Measurements from ENCODE around the gene UXS1.

UXS1 gene

GRCh38 chr2:106073678-106074406 lies 120.3 kb downstream of the UXS1 start:
- H3K4me3 ChIP-seq (ENCODE audit: low read length), result no peak overlapping the region
- TF ChIP-seq CTCF (conservative IDR thresholded peaks at IDR 0.05; ENCODE audit: low read length), result no peak
- DNase-seq (ENCODE audit: low read depth), result no peak

- TF ChIP-seq CTCF (conservative IDR thresholded peaks at IDR 0.05; ENCODE audit: low read length), result no peak
Measured at GRCh38 chr2:106070181-106070580, 123.9 kb downstream of the UXS1 start.

GRCh38 chr2:106068451-106068850 lies 125.7 kb downstream of the UXS1 start:
- peak; percentile 44 for DNase-seq (ENCODE audit: low read depth)
- H3K4me3 ChIP-seq (ENCODE audit: low read length), result no peak overlapping the region

More at GRCh38 chr2:106070181-106070580, 123.9 kb downstream of the UXS1 start:
- DNase-seq (ENCODE audit: low read depth), result no peak
- H3K4me3 ChIP-seq (ENCODE audit: low read length), result no peak overlapping the region

GRCh38 chr2:106065983-106066820 lies 127.9 kb downstream of the UXS1 start:
- no peak overlapping the region for H3K4me3 ChIP-seq (ENCODE audit: low read length)
- DNase-seq (ENCODE audit: low read depth), result no peak
- no peak for TF ChIP-seq CTCF (conservative IDR thresholded peaks at IDR 0.05; ENCODE audit: low read length)

More at GRCh38 chr2:106068451-106068850, 125.7 kb downstream of the UXS1 start:
- TF ChIP-seq CTCF (conservative IDR thresholded peaks at IDR 0.05; ENCODE audit: low read length), result no peak

GRCh38 chr2:106065268-106065982 lies 128.7 kb downstream of the UXS1 start:
- H3K4me3 ChIP-seq (ENCODE audit: low read length), result no peak overlapping the region
- no peak for TF ChIP-seq CTCF (conservative IDR thresholded peaks at IDR 0.05; ENCODE audit: low read length)
- DNase-seq (ENCODE audit: low read depth), result no peak

GRCh38 chr2:106063181-106063580 lies 130.9 kb downstream of the UXS1 start:
- H3K4me3 ChIP-seq (ENCODE audit: low read length), result no peak overlapping the region
- DNase-seq (ENCODE audit: low read depth), result no peak
- TF ChIP-seq CTCF (conservative IDR thresholded peaks at IDR 0.05; ENCODE audit: low read length), result no peak
